ENCODE results near the gene PHACTR3.

The PHACTR3 gene

GRCh38 chr20:59629141-59630045 lies 25.1 kb downstream of the PHACTR3 start:
- no peak overlapping the region for H2AK5ac ChIP-seq (ENCODE audit: low read length)
- no peaks in the 10 kb centered on the region for H3K79me1 ChIP-seq (ENCODE audit: low read length)
- H3K27me3 ChIP-seq (ENCODE audit: insufficient read depth, low read length), result no peaks in the 10 kb centered on the region
- H3K79me2 ChIP-seq (ENCODE audit: control insufficient read depth, insufficient read depth, low read length, poor library complexity), result no peaks in the 10 kb centered on the region
- DNase-seq, result no peak
- no peak overlapping the region for H2AFZ ChIP-seq (ENCODE audit: insufficient read depth, low read length, poor library complexity)
- no peak overlapping the region for H3K4ac ChIP-seq (ENCODE audit: low read depth, low read length)
- no peak overlapping the region for H3K23ac ChIP-seq (ENCODE audit: low read length)
- no CpG with 5 or more reads among the region's 16 CpGs for WGBS (ENCODE audit: extremely low coverage, insufficient coverage, insufficient read length)
- H3K18ac ChIP-seq (ENCODE audit: low read length), result no peak overlapping the region
- no peak overlapping the region for H3K4me2 ChIP-seq (ENCODE audit: low read length)
- no peak overlapping the region for H3K9ac ChIP-seq (ENCODE audit: low read length)
- H4K12ac ChIP-seq (ENCODE audit: low read depth, low read length), result no peak overlapping the region
- no peak overlapping the region for H4K91ac ChIP-seq (ENCODE audit: low read depth, low read length)
- peaks cover 61% of the 10 kb centered on the region for H3K9me3 ChIP-seq (ENCODE audit: insufficient read depth, low read depth, low read length)
- no peak overlapping the region for H4K8ac ChIP-seq (ENCODE audit: low read depth, low read length)
- H3K4me1 ChIP-seq (ENCODE audit: control insufficient read depth in 1 of 2, insufficient read depth in 2 of 2, low read length in 2 of 2), result no peaks in the 10 kb centered on the region
- no peak overlapping the region for H2BK5ac ChIP-seq (ENCODE audit: low read depth, low read length, poor library complexity)
- no peak overlapping the region for H2BK12ac ChIP-seq (ENCODE audit: low read length)
- H3K27ac ChIP-seq (ENCODE audit: low read depth, low read length), result no peak overlapping the region
- no peak overlapping the region for H2BK120ac ChIP-seq (ENCODE audit: insufficient read depth, low read length, poor library complexity)
- H3K4me3 ChIP-seq (ENCODE audit: low read depth, low read length), result no peak overlapping the region
- no peak overlapping the region for H3K14ac ChIP-seq (ENCODE audit: low read length)
- H3K36me3 ChIP-seq (ENCODE audit: control insufficient read depth in 1 of 2, insufficient read depth in 2 of 2, low read length in 2 of 2), result no peaks in the 10 kb centered on the region

DNA sequence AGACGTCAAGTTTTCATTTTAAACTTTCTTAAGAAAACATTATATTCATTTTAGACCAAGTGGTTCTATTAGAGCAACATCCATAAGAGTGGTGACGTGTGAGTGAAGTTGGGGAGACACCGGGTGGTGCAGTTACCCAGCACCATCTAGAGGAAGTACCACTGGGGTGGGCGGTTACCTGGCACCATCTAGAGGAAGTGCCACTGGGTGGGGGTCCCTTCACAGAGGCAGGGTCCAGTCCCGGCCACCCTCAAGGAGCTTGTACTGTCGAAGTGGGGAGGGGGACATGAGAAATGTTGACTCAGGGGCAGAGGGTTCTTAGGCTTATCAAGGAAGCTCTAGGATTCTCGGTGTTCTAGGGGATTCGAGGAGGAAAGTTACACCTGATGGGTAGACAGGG lies 26.2 kb downstream of the PHACTR3 start:
- Histone ChIP-seq H3K79me2 (ENCODE audit: control insufficient read depth, insufficient read depth, low read length, poor library complexity) (no peaks in the 10 kb centered on the region), H3K4me2 (ENCODE audit: low read length) (no peak overlapping the region), H2AFZ (ENCODE audit: insufficient read depth, low read length, poor library complexity) (no peak overlapping the region), H4K12ac (ENCODE audit: low read depth, low read length) (no peak overlapping the region), H4K8ac (ENCODE audit: low read depth, low read length) (no peak overlapping the region), H3K27me3 (ENCODE audit: insufficient read depth, low read length) (no peaks in the 10 kb centered on the region), H3K14ac (ENCODE audit: low read length) (no peak overlapping the region), H3K4me3 (ENCODE audit: low read depth, low read length) (no peak overlapping the region), H2BK120ac (ENCODE audit: insufficient read depth, low read length, poor library complexity) (no peak overlapping the region), H2AK5ac (ENCODE audit: low read length) (no peak overlapping the region), H3K9me3 (ENCODE audit: insufficient read depth, low read depth, low read length) (peaks cover 60% of the 10 kb centered on the region), H3K79me1 (ENCODE audit: low read length) (no peaks in the 10 kb centered on the region), H3K23ac (ENCODE audit: low read length) (no peak overlapping the region), H3K9ac (ENCODE audit: low read length) (no peak overlapping the region), H3K27ac (ENCODE audit: low read depth, low read length) (no peak overlapping the region), H3K36me3 (ENCODE audit: control insufficient read depth in 1 of 2, insufficient read depth in 2 of 2, low read length in 2 of 2) (no peaks in the 10 kb centered on the region), H4K91ac (ENCODE audit: low read depth, low read length) (no peak overlapping the region), H2BK12ac (ENCODE audit: low read length) (no peak overlapping the region), H2BK5ac (ENCODE audit: low read depth, low read length, poor library complexity) (no peak overlapping the region), H3K4me1 (ENCODE audit: control insufficient read depth in 1 of 2, insufficient read depth in 2 of 2, low read length in 2 of 2) (no peaks in the 10 kb centered on the region), H3K4ac (ENCODE audit: low read depth, low read length) (no peak overlapping the region), H3K18ac (ENCODE audit: low read length) (no peak overlapping the region)
- WGBS (ENCODE audit: extremely low coverage, insufficient coverage, insufficient read length), result no CpG with 5 or more reads among the region's 8 CpGs
- no peak for DNase-seq

DNA sequence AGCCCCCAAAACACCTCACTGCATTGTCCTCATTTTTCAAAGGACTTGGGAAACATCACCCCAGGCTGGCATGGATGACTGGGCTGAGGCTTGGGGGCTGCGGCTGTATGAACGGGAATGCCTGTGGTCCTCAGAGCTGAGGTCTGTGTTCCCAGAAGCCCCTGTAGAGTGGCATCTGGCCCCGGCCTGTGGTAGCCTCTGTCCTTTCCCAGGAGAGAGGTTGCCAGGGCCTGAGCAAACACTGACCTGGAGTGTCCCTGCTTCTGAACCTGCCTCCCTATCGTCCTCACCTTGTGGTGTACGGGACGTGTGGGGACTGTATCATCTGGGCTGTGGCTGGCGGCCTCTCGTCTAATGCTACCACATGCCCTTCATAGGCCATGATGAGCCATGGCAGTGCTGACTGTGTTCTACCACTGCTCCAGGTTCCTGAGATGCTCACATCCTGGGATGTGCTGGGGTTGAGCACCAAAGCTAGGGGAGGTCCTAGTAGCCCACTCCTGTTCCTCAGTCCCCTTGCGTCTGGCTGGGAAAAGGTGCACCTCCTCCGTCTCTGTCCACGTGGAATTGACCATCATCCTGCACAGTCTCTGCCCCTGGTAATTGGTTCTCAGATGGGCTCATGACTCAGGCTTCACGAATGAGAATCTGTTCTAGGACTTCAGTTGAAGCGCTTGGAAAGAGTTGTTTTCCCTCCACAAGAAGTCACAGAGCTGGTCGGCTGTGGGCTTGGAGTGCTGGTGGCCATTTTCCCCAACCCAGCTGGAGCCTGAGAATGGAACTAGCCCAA lies 27.6 kb downstream of the PHACTR3 start:
- no CpG with 5 or more reads among the region's 14 CpGs for WGBS (ENCODE audit: extremely low coverage, insufficient coverage, insufficient read length)

GRCh38 chr20:59632541-59633113 lies 28.3 kb downstream of the PHACTR3 start:
- Histone ChIP-seq H3K36me3 (ENCODE audit: control insufficient read depth in 1 of 2, insufficient read depth in 2 of 2, low read length in 2 of 2) (no peaks in the 10 kb centered on the region), H3K18ac (ENCODE audit: low read length) (no peak overlapping the region), H3K79me1 (ENCODE audit: low read length) (no peaks in the 10 kb centered on the region), H3K4me3 (ENCODE audit: low read depth, low read length) (no peak overlapping the region), H3K79me2 (ENCODE audit: control insufficient read depth, insufficient read depth, low read length, poor library complexity) (no peaks in the 10 kb centered on the region), H2BK120ac (ENCODE audit: insufficient read depth, low read length, poor library complexity) (no peak overlapping the region), H3K9ac (ENCODE audit: low read length) (no peak overlapping the region), H4K91ac (ENCODE audit: low read depth, low read length) (no peak overlapping the region), H4K8ac (ENCODE audit: low read depth, low read length) (no peak overlapping the region), H2AFZ (ENCODE audit: insufficient read depth, low read length, poor library complexity) (no peak overlapping the region), H4K12ac (ENCODE audit: low read depth, low read length) (no peak overlapping the region), H3K4me1 (ENCODE audit: control insufficient read depth in 1 of 2, insufficient read depth in 2 of 2, low read length in 2 of 2) (no peaks in the 10 kb centered on the region), H3K4me2 (ENCODE audit: low read length) (no peak overlapping the region), H2BK5ac (ENCODE audit: low read depth, low read length, poor library complexity) (no peak overlapping the region), H3K9me3 (ENCODE audit: insufficient read depth, low read depth, low read length) (peaks cover 51% of the 10 kb centered on the region), H2AK5ac (ENCODE audit: low read length) (no peak overlapping the region), H3K27ac (ENCODE audit: low read depth, low read length) (no peak overlapping the region), H2BK12ac (ENCODE audit: low read length) (no peak overlapping the region), H3K23ac (ENCODE audit: low read length) (no peak overlapping the region), H3K14ac (ENCODE audit: low read length) (no peak overlapping the region), H3K4ac (ENCODE audit: low read depth, low read length) (no peak overlapping the region), H3K27me3 (ENCODE audit: insufficient read depth, low read length) (no peaks in the 10 kb centered on the region)
- DNase-seq, result no peak
- WGBS (ENCODE audit: extremely low coverage, insufficient coverage, insufficient read length), result no CpG with 5 or more reads among the region's 8 CpGs

More for the DNA sequence above, 27.6 kb downstream of the PHACTR3 start:
- Histone ChIP-seq H3K9me3 (ENCODE audit: insufficient read depth, low read depth, low read length) (peaks cover 53% of the 10 kb centered on the region), H2BK12ac (ENCODE audit: low read length) (no peak overlapping the region), H2AK5ac (ENCODE audit: low read length) (no peak overlapping the region), H4K12ac (ENCODE audit: low read depth, low read length) (no peak overlapping the region), H3K4me2 (ENCODE audit: low read length) (no peak overlapping the region), H3K4ac (ENCODE audit: low read depth, low read length) (no peak overlapping the region), H2AFZ (ENCODE audit: insufficient read depth, low read length, poor library complexity) (no peak overlapping the region), H4K91ac (ENCODE audit: low read depth, low read length) (no peak overlapping the region), H3K23ac (ENCODE audit: low read length) (no peak overlapping the region), H2BK120ac (ENCODE audit: insufficient read depth, low read length, poor library complexity) (no peak overlapping the region), H3K27ac (ENCODE audit: low read depth, low read length) (no peak overlapping the region), H3K14ac (ENCODE audit: low read length) (no peak overlapping the region), H3K79me2 (ENCODE audit: control insufficient read depth, insufficient read depth, low read length, poor library complexity) (no peaks in the 10 kb centered on the region), H3K4me1 (ENCODE audit: control insufficient read depth in 1 of 2, insufficient read depth in 2 of 2, low read length in 2 of 2) (no peaks in the 10 kb centered on the region), H4K8ac (ENCODE audit: low read depth, low read length) (no peak overlapping the region), H3K9ac (ENCODE audit: low read length) (peak overlapping the region; percentile 4), H2BK5ac (ENCODE audit: low read depth, low read length, poor library complexity) (no peak overlapping the region), H3K18ac (ENCODE audit: low read length) (no peak overlapping the region), H3K27me3 (ENCODE audit: insufficient read depth, low read length) (no peaks in the 10 kb centered on the region), H3K79me1 (ENCODE audit: low read length) (no peaks in the 10 kb centered on the region), H3K4me3 (ENCODE audit: low read depth, low read length) (no peak overlapping the region), H3K36me3 (ENCODE audit: control insufficient read depth in 1 of 2, insufficient read depth in 2 of 2, low read length in 2 of 2) (no peaks in the 10 kb centered on the region)
- DNase-seq, result no peak
